Measurements from ENCODE around the gene CYP2C19.
"Not testable (repeated sequence)": the region's sequence is repeated elsewhere in the genome, so short reads cannot be mapped to it uniquely, and the experiment has no call there.

DNA sequence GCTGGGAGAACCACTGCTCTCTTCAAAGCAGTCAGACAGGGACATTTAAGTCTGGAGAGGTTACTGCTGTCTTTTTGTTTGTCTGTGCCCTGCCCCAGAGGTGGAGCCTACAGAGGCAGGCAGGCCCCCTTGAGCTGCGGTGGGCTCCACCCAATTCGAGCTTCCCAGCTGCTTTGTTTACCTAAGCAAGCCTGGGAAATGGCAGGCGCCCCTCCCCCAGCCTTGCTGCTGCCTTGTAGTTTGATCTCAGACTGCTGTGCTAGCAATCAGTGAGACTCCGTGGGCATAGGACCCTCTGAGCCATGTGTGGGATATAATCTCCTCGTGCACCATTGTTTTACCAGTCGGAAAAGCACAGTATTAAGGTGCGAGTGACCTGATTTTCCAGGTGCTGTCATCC lies 135.9 kb downstream of the CYP2C19 start:
- TF ChIP-seq POU5F1 (IDR thresholded peaks at IDR 0.05; ENCODE audit: borderline replicate concordance, low read depth, low read length, partially characterized antibody); RAD21 (CRISPR knock-in tag; conservative IDR thresholded peaks at IDR 0.05 in 1 of 2, IDR thresholded peaks at IDR 0.05 in 1 of 2); POLR2AphosphoS5 (IDR thresholded peaks at IDR 0.05; ENCODE audit: control insufficient read depth, insufficient read depth, low read depth, low read length); CHD2 (IDR thresholded peaks at IDR 0.05; ENCODE audit: low read depth, low read length): not testable (repeated sequence)
- TF ChIP-seq, protein P1, sequence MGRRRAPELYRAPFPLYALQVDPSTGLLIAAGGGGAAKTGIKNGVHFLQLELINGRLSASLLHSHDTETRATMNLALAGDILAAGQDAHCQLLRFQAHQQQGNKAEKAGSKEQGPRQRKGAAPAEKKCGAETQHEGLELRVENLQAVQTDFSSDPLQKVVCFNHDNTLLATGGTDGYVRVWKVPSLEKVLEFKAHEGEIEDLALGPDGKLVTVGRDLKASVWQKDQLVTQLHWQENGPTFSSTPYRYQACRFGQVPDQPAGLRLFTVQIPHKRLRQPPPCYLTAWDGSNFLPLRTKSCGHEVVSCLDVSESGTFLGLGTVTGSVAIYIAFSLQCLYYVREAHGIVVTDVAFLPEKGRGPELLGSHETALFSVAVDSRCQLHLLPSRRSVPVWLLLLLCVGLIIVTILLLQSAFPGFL (CRISPR knock-in tag; IDR thresholded peaks at IDR 0.05) = not testable (repeated sequence)
- TF ChIP-seq, protein P2, sequence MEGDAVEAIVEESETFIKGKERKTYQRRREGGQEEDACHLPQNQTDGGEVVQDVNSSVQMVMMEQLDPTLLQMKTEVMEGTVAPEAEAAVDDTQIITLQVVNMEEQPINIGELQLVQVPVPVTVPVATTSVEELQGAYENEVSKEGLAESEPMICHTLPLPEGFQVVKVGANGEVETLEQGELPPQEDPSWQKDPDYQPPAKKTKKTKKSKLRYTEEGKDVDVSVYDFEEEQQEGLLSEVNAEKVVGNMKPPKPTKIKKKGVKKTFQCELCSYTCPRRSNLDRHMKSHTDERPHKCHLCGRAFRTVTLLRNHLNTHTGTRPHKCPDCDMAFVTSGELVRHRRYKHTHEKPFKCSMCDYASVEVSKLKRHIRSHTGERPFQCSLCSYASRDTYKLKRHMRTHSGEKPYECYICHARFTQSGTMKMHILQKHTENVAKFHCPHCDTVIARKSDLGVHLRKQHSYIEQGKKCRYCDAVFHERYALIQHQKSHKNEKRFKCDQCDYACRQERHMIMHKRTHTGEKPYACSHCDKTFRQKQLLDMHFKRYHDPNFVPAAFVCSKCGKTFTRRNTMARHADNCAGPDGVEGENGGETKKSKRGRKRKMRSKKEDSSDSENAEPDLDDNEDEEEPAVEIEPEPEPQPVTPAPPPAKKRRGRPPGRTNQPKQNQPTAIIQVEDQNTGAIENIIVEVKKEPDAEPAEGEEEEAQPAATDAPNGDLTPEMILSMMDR (IDR thresholded peaks at IDR 0.05 in 2 of 3, conservative IDR thresholded peaks at IDR 0.05 in 1 of 3; ENCODE audit: insufficient read depth in 2 of 3, low read depth in 1 of 3, low read length in 3 of 3) = not testable (repeated sequence)
